Adipocyte (in vitro differentiated cells): ENCODE results near the gene TMEM52.

Experiments used
- DNase-seq: peaks from one replicate; pipeline ENCODE4 v3.0.0-alpha.2; 2015; ENCODE audit warnings: low read depth
- H3K27me3 ChIP-seq: replicated peaks from 2 replicates; pipeline ENCODE4 v1.7.0; 2013; ENCODE audit warnings: mild to moderate bottlenecking, low read length, moderate library complexity; ENCODE audit not compliant: control insufficient read depth, insufficient read depth
- H3K36me3 ChIP-seq: 2 replicates; pipeline ENCODE4 v1.7.0; 2013; ENCODE audit warnings: low read length, mild to moderate bottlenecking, moderate library complexity; ENCODE audit not compliant: control insufficient read depth, insufficient read depth, severe bottlenecking
- H3K4me1 ChIP-seq: 2 replicates; pipeline ENCODE4 v1.7.0; 2013; ENCODE audit warnings: mild to moderate bottlenecking, low read length, moderate library complexity; ENCODE audit not compliant: control insufficient read depth, insufficient read depth
- H3K4me3 ChIP-seq: 2 replicates; pipeline ENCODE4 v1.7.0; 2013; ENCODE audit warnings: mild to moderate bottlenecking, low read length, moderate library complexity
- H3K9ac ChIP-seq: 2 replicates; pipeline ENCODE4 v1.7.0; 2013; ENCODE audit warnings: mild to moderate bottlenecking, low read length, moderate library complexity
- H3K9me3 ChIP-seq: 2 replicates; pipeline ENCODE4 v1.7.0; 2013; ENCODE audit warnings: mild to moderate bottlenecking, low read length, moderate library complexity; ENCODE audit not compliant: control insufficient read depth

TMEM52 gene

DNA sequence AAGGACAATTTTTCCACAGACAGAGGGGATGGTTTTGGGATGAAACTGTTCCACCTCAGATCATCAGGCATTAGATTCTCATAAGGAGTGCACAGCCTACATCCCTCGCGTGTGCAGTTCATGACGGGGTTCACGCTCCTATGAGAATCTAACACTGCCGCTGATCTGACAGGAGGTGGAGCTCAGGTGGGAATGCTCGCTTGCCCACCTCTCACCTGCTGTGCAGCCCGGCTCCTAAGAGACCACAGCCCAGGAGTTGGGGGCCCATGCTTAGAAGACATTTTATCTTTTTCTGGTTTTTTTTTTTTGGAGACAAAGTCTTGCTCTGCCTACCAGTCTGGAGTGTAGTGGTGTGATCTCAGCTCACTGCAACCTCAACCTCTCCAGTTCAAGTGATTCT, 44.2 kb downstream of the TMEM52 start:
- no peak for DNase-seq
- Histone ChIP-seq H3K36me3 (peaks cover 16% of the 10 kb centered on the region), H3K9ac (no peak overlapping the region), H3K9me3 (no peaks in the 10 kb centered on the region), H3K27me3 (no peaks in the 10 kb centered on the region), H3K4me3 (no peak overlapping the region), H3K4me1 (peaks cover 28% of the 10 kb centered on the region)

DNA sequence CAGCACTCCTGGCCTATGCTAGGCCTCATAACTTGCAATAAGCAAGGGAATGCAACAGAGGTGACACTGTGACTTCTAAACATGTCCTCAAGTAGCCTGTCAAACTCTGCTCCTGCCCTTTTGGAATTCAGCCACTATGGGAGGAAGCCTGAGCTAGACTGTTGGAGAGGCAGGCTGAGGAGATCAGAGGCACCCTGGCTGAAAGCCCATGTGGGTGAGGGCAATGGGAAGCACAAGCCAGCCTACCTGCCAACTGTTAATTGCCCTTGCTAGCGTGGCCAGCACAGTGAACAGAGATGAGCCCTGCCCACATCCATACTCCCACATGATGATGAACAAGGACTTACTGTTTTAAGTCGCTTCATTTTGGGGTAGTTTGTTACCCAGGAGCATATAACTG, 45.9 kb downstream of the TMEM52 start:
- no peaks in the 10 kb centered on the region for H3K9me3 ChIP-seq
- H3K4me3 ChIP-seq, result no peak overlapping the region
- H3K9ac ChIP-seq, result no peak overlapping the region
- H3K36me3 ChIP-seq, result peaks cover 16% of the 10 kb centered on the region
- peaks cover 28% of the 10 kb centered on the region for H3K4me1 ChIP-seq
- H3K27me3 ChIP-seq, result no peaks in the 10 kb centered on the region
- no peak for DNase-seq

DNA sequence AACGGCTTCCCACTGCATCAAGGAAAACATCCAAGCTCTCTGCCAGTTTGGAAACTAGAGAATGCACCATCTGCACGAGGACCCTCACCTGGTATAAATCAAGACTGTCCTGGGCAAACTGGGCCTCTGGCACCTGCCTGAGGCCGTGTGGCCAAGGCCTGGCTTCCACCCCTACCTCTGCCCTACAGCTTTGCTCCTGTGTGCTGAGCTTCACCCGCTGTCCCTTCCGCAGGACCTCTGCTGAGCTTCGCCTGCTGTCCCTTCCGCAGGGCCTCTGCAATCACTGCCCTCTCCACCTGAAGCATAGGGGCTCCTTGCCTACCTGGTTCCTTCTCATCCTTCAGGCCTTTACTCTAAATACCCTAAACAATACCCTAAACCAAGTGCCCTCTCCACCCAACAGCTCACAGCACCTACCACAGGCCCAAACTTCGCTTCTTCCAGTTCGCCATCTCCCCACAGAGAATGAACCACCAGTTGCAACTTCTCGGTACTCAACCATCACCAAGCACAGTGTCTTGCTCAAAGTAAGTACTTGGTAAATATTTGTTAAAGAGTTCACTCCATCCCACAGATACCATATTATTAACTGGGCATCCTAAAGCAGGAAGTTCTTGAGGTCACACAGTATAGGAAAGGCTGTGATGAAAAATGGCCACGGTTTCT, 46.6 kb downstream of the TMEM52 start:
- Histone ChIP-seq H3K27me3 (no peaks in the 10 kb centered on the region), H3K4me3 (no peak overlapping the region), H3K36me3 (peaks cover 16% of the 10 kb centered on the region), H3K4me1 (peaks cover 28% of the 10 kb centered on the region), H3K9ac (no peak overlapping the region), H3K9me3 (no peaks in the 10 kb centered on the region)
- no peak for DNase-seq

DNA sequence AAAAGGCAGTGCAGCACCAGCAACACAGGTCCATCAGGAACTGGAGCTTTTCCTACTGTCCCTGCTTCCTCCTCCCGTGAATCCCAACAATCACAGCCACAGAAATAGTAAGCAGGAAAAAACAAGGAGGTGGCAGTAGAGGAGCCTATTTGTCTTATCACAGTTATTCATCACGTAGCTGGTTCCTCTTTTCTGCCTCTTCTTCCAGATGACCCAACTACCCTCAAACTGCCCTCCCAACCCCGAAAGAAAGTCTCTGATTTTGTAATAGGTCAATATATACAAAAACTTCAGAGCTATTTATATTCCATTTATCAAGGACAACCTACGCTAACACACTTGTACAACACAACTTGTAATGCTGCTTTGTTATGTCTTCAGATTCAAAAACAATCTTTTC, 49.6 kb downstream of the TMEM52 start:
- DNase-seq, result no peak
- H3K36me3 ChIP-seq, result no peaks in the 10 kb centered on the region
- H3K4me1 ChIP-seq, result peaks cover 16% of the 10 kb centered on the region

More for the DNA sequence above, 49.6 kb downstream of the TMEM52 start:
- no peaks in the 10 kb centered on the region for H3K27me3 ChIP-seq
- no peaks in the 10 kb centered on the region for H3K9me3 ChIP-seq
- no peak overlapping the region for H3K4me3 ChIP-seq
- H3K9ac ChIP-seq, result no peak overlapping the region
